CD4-positive, CD25-positive, alpha-beta regulatory T cell (primary cell): ENCODE data around the gene SNX30. TPM values are rescaled to one million over a fixed set of nuclear protein-coding genes. Genes with fewer than 3 reads are reported as not detected.

ENCODE experiments used
- ATAC-seq, 2 donors: fragments of 150-1000 bp; cut with Tn5 transposase; one replicate each; pipeline ENCODE4 v1.10.0; 2021; ENCODE audit warnings: low read depth in 2 of 2, moderate number of reproducible peaks in 2 of 2, moderate library complexity in 1 of 2
- DNase-seq, 3 donors: peaks; one replicate each; pipeline versions ENCODE4 v3.0.0 to v3.0.0-alpha.2; 2012 to 2022; ENCODE audit warnings: mixed read lengths in 1 of 3
- H3K27ac ChIP-seq: one replicate; pipeline ENCODE4 v1.7.0; 2013; ENCODE audit warnings: mild to moderate bottlenecking, low read length; ENCODE audit not compliant: insufficient read depth, poor library complexity, severe bottlenecking
- H3K27me3 ChIP-seq: one replicate; pipeline ENCODE4 v1.7.0; 2013; ENCODE audit warnings: low read length; ENCODE audit not compliant: control insufficient read depth, insufficient read depth
- H3K36me3 ChIP-seq: one replicate; pipeline ENCODE4 v1.7.0; 2013; ENCODE audit warnings: mild to moderate bottlenecking, low read length, moderate library complexity; ENCODE audit not compliant: control insufficient read depth, insufficient read depth
- H3K4me1 ChIP-seq: 2 replicates; pipeline ENCODE4 v1.7.0; 2013; ENCODE audit warnings: mild to moderate bottlenecking, low read length; ENCODE audit not compliant: insufficient read depth, control insufficient read depth, poor library complexity, severe bottlenecking
- H3K4me3 ChIP-seq: one replicate; pipeline ENCODE4 v1.7.0; 2013; ENCODE audit warnings: low read depth, mild to moderate bottlenecking, low read length, moderate library complexity
- H3K9me3 ChIP-seq, 2 experiments: 1 replicate in 1 of 2; 2 replicates in 1 of 2; pipeline ENCODE4 v1.7.0; 2013; ENCODE audit warnings: low read length in 2 of 2, mild to moderate bottlenecking in 1 of 2, moderate library complexity in 1 of 2; ENCODE audit not compliant: control insufficient read depth in 2 of 2
- H3K27ac Mint-ChIP-seq, 3 donors: one replicate each; pipeline ENCODE4 v1.8.0; 2020 to 2022; ENCODE audit warnings: mild to moderate bottlenecking in 3 of 3, mixed read lengths in 3 of 3, moderate library complexity in 2 of 3
- H3K27me3 Mint-ChIP-seq: one replicate; pipeline ENCODE4 v1.8.0; 2022; ENCODE audit warnings: mild to moderate bottlenecking, mixed read lengths
- H3K36me3 Mint-ChIP-seq: one replicate; pipeline ENCODE4 v1.8.0; 2020; ENCODE audit warnings: mixed read lengths
- H3K4me1 Mint-ChIP-seq, 4 donors: one replicate each; pipeline ENCODE4 v1.8.0; 2020 to 2022; ENCODE audit warnings: mixed read lengths in 4 of 4, mild to moderate bottlenecking in 1 of 4
- H3K4me3 Mint-ChIP-seq, 4 donors: one replicate each; pipeline ENCODE4 v1.8.0; 2020 to 2022; ENCODE audit warnings: mild to moderate bottlenecking in 4 of 4, mixed read lengths in 4 of 4, moderate library complexity in 3 of 4
- H3K9me3 Mint-ChIP-seq, 7 donors: one replicate each; pipeline ENCODE4 v1.8.0; 2020 to 2022; ENCODE audit warnings: mixed read lengths in 7 of 7, mild to moderate bottlenecking in 3 of 7, moderate library complexity in 2 of 7
- polyA plus RNA-seq, 4 donors: library from polyadenylated mRNA; unstranded; fragments of 300-500 nt; fragmentation: Illumina TruSeq; gene quantifications; one replicate each; pipeline ENCODE4 v1.2.3, GENCODE V29; 2021
- total RNA-seq: library from RNA; stranded (reverse); gene quantifications from one replicate; pipeline ENCODE4 v1.2.3, GENCODE V29; 2022

The SNX30 gene
- total and polyA plus RNA-seq, 5 donors from 2014 or later: 1.5 to 12.3 (median 2.0) TPM

GRCh38 chr9:112905084-112905483 is 154.5 kb downstream of the SNX30 start:
- Histone ChIP-seq H3K36me3 (no peaks in the 10 kb centered on the region), H3K4me1 (no peaks in the 10 kb centered on the region), H3K4me3 (no peak overlapping the region), H3K27ac (no peak overlapping the region), H3K27me3 (no peaks in the 10 kb centered on the region), H3K9me3 (no peaks in the 10 kb centered on the region)
- Mint-ChIP-seq H3K9me3 (peaks cover 0 to 3% (median 0%) of the 10 kb centered on the region in 7 donors), H3K27ac (no peak overlapping the region), H3K27me3 (peaks cover 4% of the 10 kb centered on the region), H3K4me3 (no peak overlapping the region), H3K36me3 (no peaks in the 10 kb centered on the region), H3K4me1 (peaks cover 0 to 2% (median 0%) of the 10 kb centered on the region in 4 donors)
- no peak for DNase-seq
- no peak for ATAC-seq

- peaks cover 0 to 2% (median 0%) of the 10 kb centered on the region in 7 donors for H3K9me3 Mint-ChIP-seq
- ATAC-seq: no peak
Measured at GRCh38 chr9:112911736-112912135, 161.2 kb downstream of the SNX30 start.

GRCh38 chr9:112912636-112913035 is 162.1 kb downstream of the SNX30 start:
- H3K36me3 ChIP-seq: no peaks in the 10 kb centered on the region
- no peaks in the 10 kb centered on the region for H3K4me1 Mint-ChIP-seq
- peaks cover 4% of the 10 kb centered on the region for H3K27me3 ChIP-seq
- no peaks in the 10 kb centered on the region for H3K4me1 ChIP-seq
- no peak for ATAC-seq
- no peaks in the 10 kb centered on the region for H3K27me3 Mint-ChIP-seq
- no peaks in the 10 kb centered on the region for H3K36me3 Mint-ChIP-seq
- H3K27ac ChIP-seq: no peak overlapping the region
- no peak overlapping the region for H3K4me3 ChIP-seq
- H3K9me3 Mint-ChIP-seq: peaks cover 0 to 2% (median 0%) of the 10 kb centered on the region in 7 donors
- H3K9me3 ChIP-seq: no peaks in the 10 kb centered on the region
- DNase-seq: no peak
- H3K27ac Mint-ChIP-seq: no peak overlapping the region
- no peak overlapping the region for H3K4me3 Mint-ChIP-seq

More at GRCh38 chr9:112911736-112912135, 161.2 kb downstream of the SNX30 start:
- H3K27ac Mint-ChIP-seq: no peak overlapping the region
- H3K4me3 Mint-ChIP-seq: no peak overlapping the region
- no peaks in the 10 kb centered on the region for H3K27me3 Mint-ChIP-seq
- Histone ChIP-seq H3K9me3 (no peaks in the 10 kb centered on the region), H3K27me3 (peaks cover 4% of the 10 kb centered on the region), H3K4me3 (no peak overlapping the region), H3K27ac (no peak overlapping the region), H3K36me3 (no peaks in the 10 kb centered on the region), H3K4me1 (no peaks in the 10 kb centered on the region)
- no peak for DNase-seq
- H3K4me1 Mint-ChIP-seq: no peaks in the 10 kb centered on the region
- H3K36me3 Mint-ChIP-seq: no peaks in the 10 kb centered on the region

GRCh38 chr9:112913326-112913725 is 162.8 kb downstream of the SNX30 start:
- Mint-ChIP-seq H3K27me3 (no peaks in the 10 kb centered on the region), H3K27ac (no peak overlapping the region), H3K36me3 (no peaks in the 10 kb centered on the region), H3K4me1 (no peaks in the 10 kb centered on the region), H3K4me3 (no peak overlapping the region), H3K9me3 (peaks cover 0 to 2% (median 0%) of the 10 kb centered on the region in 7 donors)
- H3K4me3 ChIP-seq: no peak overlapping the region
- H3K4me1 ChIP-seq: no peaks in the 10 kb centered on the region
- no peak for DNase-seq
- peaks cover 4% of the 10 kb centered on the region for H3K27me3 ChIP-seq
- no peaks in the 10 kb centered on the region for H3K36me3 ChIP-seq
- ATAC-seq: no peak
- H3K9me3 ChIP-seq: no peaks in the 10 kb centered on the region
- no peak overlapping the region for H3K27ac ChIP-seq

- H3K9me3 Mint-ChIP-seq: no peaks in the 10 kb centered on the region
- DNase-seq: no peak
Measured at GRCh38 chr9:112914524-112914923, 164.0 kb downstream of the SNX30 start.

GRCh38 chr9:112917047-112917986 is 166.8 kb downstream of the SNX30 start:
- Histone ChIP-seq H3K36me3 (no peaks in the 10 kb centered on the region), H3K4me3 (no peak overlapping the region), H3K27ac (no peak overlapping the region), H3K27me3 (peaks cover 6% of the 10 kb centered on the region), H3K9me3 (no peaks in the 10 kb centered on the region), H3K4me1 (no peaks in the 10 kb centered on the region)
- Mint-ChIP-seq H3K27ac (no peak overlapping the region), H3K27me3 (no peaks in the 10 kb centered on the region), H3K4me1 (no peaks in the 10 kb centered on the region), H3K36me3 (no peaks in the 10 kb centered on the region), H3K4me3 (no peak overlapping the region), H3K9me3 (no peaks in the 10 kb centered on the region)
- DNase-seq: no peak
- no peak for ATAC-seq

More at GRCh38 chr9:112914524-112914923, 164.0 kb downstream of the SNX30 start:
- H3K4me1 Mint-ChIP-seq: no peaks in the 10 kb centered on the region
- Histone ChIP-seq H3K4me3 (no peak overlapping the region), H3K27ac (no peak overlapping the region), H3K36me3 (no peaks in the 10 kb centered on the region), H3K9me3 (no peaks in the 10 kb centered on the region), H3K4me1 (no peaks in the 10 kb centered on the region), H3K27me3 (peaks cover 4% of the 10 kb centered on the region)
- H3K4me3 Mint-ChIP-seq: no peak overlapping the region
- no peaks in the 10 kb centered on the region for H3K36me3 Mint-ChIP-seq
- no peak overlapping the region for H3K27ac Mint-ChIP-seq
- ATAC-seq: no peak
- no peaks in the 10 kb centered on the region for H3K27me3 Mint-ChIP-seq

GRCh38 chr9:112917987-112918362 is 167.4 kb downstream of the SNX30 start:
- H3K4me3 ChIP-seq: no peak overlapping the region
- H3K4me3 Mint-ChIP-seq: no peak overlapping the region
- no peaks in the 10 kb centered on the region for H3K4me1 ChIP-seq
- H3K27ac Mint-ChIP-seq: no peak overlapping the region
- no peak overlapping the region for H3K27ac ChIP-seq
- H3K27me3 Mint-ChIP-seq: no peaks in the 10 kb centered on the region
- H3K9me3 Mint-ChIP-seq: no peaks in the 10 kb centered on the region
- no peaks in the 10 kb centered on the region for H3K36me3 ChIP-seq
- H3K36me3 Mint-ChIP-seq: no peaks in the 10 kb centered on the region
- no peaks in the 10 kb centered on the region for H3K9me3 ChIP-seq
- DNase-seq: no peak
- ATAC-seq: no peak
- peaks cover 5% of the 10 kb centered on the region for H3K27me3 ChIP-seq
- no peaks in the 10 kb centered on the region for H3K4me1 Mint-ChIP-seq

- H3K4me1 ChIP-seq: no peaks in the 10 kb centered on the region
- H3K36me3 ChIP-seq: no peaks in the 10 kb centered on the region
- DNase-seq: peak in 1 of 3 donors; percentile 25
- H3K9me3 ChIP-seq: no peaks in the 10 kb centered on the region
- ATAC-seq: no peak
- H3K27me3 Mint-ChIP-seq: peaks cover 9% of the 10 kb centered on the region
- H3K36me3 Mint-ChIP-seq: no peaks in the 10 kb centered on the region
- H3K4me3 Mint-ChIP-seq: no peak overlapping the region
- no peak overlapping the region for H3K27ac ChIP-seq
- H3K27ac Mint-ChIP-seq: no peak overlapping the region
- no peak overlapping the region for H3K4me3 ChIP-seq
- H3K4me1 Mint-ChIP-seq: no peaks in the 10 kb centered on the region
- H3K9me3 Mint-ChIP-seq: no peaks in the 10 kb centered on the region
- H3K27me3 ChIP-seq: peaks cover 11% of the 10 kb centered on the region
Measured at GRCh38 chr9:112921549-112921948, 171.0 kb downstream of the SNX30 start.
